GM12892 (cell line): ENCODE measurements around the gene CAV1.
"Not testable (repeated sequence)": the region's sequence is repeated elsewhere in the genome, so short reads cannot be mapped to it uniquely, and the experiment has no call there.

ENCODE experiments used
- DNase-seq: peaks from one replicate; pipeline ENCODE4 v3.0.0; 2011; ENCODE audit not compliant: insufficient read length
- FAIRE-seq: peaks from 2 replicates; lab custom pipeline; 2011; peaks lifted over from hg19 to GRCh38; lab: Jason Lieb, UNC
- POLR2A ChIP-seq: IDR thresholded peaks from 2 replicates; pipeline ENCODE4 v1.6.1; 2011; ENCODE audit warnings: low read depth, low read length, control low read depth
- POLR2AphosphoS5 ChIP-seq: IDR thresholded peaks from 2 replicates; pipeline ENCODE4 v1.6.1; 2011; ENCODE audit warnings: low read depth, low read length, control low read depth
- TAF1 ChIP-seq: IDR thresholded peaks from 2 replicates; pipeline ENCODE4 v1.6.1; 2011; ENCODE audit warnings: low read depth, mild to moderate bottlenecking, control low read depth, low read length, borderline replicate concordance

Gene CAV1

DNA sequence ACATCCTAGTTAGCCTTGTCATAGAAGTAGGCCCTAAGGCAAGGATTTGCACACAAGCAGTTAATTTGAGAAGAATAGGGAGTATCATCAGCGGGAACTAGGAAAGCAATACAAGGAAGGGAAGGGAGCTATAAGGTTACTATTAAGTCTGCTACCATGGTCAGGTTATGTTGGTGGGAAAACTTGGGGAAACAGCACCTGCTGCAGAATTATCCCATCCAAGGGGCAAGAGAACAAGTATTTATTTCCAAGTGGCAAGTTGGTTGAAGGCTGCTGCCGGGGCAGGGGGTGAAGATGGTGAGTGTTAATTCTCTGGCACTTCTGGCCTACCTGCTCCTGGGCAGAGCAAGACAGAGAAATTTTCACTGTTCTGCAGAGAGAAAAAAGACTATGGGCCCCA is 55.0 kb downstream of the CAV1 start:
- DNase-seq (no peak), FAIRE-seq (no peak)
- TF ChIP-seq POLR2AphosphoS5 (no peak), POLR2A (no peak), TAF1 (no peak)

DNA sequence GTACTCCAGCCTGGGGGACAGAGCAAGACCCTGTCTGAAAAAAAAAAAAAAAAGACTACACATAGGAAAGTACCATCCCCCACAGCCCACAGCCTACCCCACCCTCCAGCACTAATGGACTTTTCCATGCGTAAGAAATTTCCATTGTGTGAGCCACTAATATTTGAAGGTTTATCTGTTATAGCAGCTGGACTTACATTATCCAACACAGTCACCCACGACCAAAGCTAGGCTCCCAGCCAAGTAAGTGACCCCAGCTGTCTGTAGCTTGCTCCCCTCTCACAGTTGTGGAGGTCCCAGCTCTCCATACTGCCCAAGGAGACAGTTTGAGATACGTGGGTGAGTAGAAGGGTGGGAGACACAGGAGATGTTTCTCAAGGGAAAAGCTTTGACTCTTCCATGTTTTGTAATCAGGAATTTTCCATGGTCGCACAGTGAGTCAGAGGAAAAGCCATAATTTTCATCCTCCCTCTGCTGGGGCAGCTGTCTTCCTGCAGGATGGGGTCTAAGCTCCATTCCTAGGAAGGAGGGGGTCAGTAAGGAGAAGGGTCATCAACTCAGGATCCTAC is 57.4 kb downstream of the CAV1 start:
- no peak for FAIRE-seq
- no peak for TF ChIP-seq POLR2A
- TF ChIP-seq POLR2AphosphoS5, result no peak
- TF ChIP-seq TAF1, result no peak
- DNase-seq, result no peak

DNA sequence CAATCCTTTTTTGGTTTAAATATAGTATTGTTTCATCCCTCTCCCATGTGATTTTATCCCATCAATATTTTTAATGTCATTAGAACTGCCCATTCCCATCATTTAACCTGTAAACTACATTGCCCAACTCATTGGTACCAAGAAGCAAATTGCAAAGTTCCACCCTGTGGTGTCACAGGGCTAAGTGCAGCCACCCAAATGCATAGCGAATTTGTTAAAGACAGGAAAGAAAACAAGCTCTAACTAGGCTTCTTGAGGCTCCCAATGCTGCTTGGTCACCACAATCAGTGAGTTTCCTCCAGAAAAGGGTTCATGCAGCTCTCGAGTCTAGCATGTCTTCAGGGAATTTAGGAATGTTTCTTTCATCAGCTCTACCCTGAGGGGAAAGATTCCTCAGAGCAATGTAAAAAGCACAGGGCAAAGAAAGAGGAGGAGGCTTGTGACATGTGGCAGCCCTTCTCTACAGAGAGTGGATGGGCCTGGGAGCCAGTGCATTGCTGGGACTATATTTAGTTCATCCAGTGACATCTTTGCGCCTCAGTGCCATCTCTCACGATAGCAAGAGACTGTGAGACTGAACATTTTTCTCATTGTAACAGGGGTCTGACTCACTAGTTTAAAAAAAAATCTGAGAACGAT is 58.1 kb downstream of the CAV1 start:
- DNase-seq, result no peak
- no peak for TF ChIP-seq POLR2A
- TF ChIP-seq TAF1, result no peak
- TF ChIP-seq POLR2AphosphoS5, result no peak
- FAIRE-seq, result no peak

DNA sequence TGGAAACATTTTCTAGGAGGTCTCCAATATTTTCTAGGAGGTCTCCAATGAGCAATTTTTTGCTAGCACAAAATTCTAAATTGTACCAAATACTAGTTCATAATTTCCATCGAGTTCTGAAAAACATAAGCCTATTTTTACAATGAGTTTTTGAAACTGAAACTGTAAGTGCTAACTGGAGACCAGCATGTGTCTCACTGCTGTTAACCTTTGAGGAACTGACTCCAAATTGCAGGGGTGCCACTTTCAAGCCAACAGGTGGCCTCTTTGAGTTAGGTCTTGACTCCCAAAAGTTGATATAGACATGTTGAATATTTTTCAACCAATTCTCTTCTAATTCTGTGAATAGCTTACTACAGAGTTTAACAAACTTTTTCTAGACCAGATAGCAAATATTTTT is 58.8 kb downstream of the CAV1 start:
- no peak for TF ChIP-seq POLR2A
- TF ChIP-seq POLR2AphosphoS5, result no peak
- TF ChIP-seq TAF1, result no peak
- peak; percentile 63 for FAIRE-seq
- peak; percentile 7 for DNase-seq

DNA sequence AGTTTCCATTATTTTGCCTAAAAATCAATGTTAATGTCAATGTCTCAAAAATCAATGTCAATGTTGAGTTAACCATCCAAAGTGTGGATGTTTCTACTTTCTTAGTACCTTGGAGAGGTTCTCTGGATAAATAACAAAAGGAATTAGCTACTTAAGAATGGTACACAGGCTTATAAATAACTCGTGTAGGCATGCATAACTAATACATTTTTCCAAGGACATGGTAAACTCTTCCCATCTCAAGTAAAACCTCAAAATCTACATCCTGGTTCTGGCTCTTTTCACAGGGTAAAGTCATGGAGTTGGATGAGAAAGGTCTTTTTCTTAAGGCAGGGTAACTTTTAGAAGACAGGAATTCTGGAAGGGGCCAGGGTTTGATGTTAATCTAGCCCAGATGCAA is 59.9 kb downstream of the CAV1 start:
- DNase-seq, result no peak
- FAIRE-seq, result no peak
- no peak for TF ChIP-seq POLR2AphosphoS5
- TF ChIP-seq POLR2A, result no peak
- no peak for TF ChIP-seq TAF1

DNA sequence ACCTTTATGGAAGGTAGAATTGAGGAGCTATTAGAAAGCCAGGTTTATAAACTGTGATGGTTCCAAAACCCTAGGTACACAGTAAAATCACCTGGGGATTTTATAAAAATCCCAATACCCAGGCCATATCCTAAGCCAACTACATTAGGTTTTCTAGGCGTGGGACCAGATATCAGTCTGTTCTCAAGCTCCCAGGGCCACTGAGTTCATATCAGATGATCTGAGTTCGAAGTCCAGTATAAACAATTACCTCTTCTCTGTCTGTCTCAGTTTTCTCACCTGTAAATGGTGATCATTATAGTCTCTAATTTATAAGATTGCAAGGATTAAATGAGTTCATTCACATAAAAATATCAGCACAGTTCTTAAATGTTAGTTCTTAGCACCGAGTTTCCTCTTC is 60.6 kb downstream of the CAV1 start:
- no peak for FAIRE-seq
- DNase-seq, result no peak
- TF ChIP-seq POLR2AphosphoS5 (no peak), TAF1 (no peak), POLR2A (no peak)

DNA sequence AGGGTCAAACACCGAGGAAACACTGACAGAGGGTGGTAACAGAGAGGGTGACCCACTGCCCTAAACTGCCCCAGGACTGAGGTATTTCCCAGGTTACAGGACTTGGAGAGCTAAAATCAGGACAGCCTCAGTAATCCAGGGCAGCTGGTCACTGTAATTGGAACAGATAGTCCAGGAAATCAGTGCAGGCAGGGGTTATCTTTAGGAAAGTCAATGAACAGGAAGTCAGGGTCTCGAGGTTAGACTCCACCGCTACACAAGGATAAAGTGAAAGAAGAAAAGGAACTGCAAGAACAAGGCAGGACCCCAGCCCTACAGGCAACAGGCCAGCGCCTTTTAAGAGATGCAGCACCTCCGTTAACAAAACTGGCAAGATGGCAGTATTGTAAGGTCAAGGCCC is 61.1 kb downstream of the CAV1 start:
- TF ChIP-seq POLR2A (no peak), POLR2AphosphoS5 (no peak), TAF1 (no peak)
- DNase-seq (no peak), FAIRE-seq (no peak)

DNA sequence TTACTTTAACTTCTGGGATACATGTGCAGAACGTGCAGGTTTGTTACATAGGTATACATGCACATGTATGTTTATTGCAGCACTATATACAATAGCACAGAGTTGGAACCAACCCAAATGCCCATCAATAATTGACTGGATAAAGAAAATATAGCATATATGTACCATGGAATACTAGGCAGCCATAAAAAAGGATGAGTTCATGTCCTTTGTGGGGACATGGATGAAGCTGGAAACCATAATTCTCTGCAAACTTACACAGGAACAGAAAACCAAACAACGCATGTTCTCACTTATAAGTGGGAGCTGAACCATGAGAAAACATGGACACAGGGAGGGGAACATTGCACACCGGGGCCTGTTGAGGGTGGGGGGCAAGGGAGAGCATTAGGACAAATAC is 62.4 kb downstream of the CAV1 start:
- not testable (repeated sequence) for FAIRE-seq, DNase-seq

DNA sequence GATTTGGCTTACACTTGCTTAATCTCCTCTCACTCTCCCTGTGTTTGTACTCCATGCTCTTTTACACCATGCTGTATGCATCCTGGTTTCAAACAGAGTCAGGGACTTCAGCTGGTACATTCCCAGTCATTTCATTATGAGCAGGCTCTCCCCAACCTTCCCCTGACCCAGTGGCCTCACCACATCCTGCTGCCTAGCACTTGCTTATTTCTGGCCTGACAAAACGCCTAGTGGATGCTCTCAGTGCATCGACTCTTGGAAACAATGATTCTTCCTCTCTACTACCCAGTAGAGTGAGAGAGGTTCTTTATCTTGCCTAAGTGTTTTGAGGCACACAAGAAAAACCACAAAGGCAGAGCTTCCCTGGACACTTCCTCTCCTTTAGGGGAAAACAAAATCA is 63.4 kb downstream of the CAV1 start:
- DNase-seq (no peak), FAIRE-seq (peak; percentile 54)
- TF ChIP-seq POLR2A, result no peak
- no peak for TF ChIP-seq POLR2AphosphoS5
- TF ChIP-seq TAF1, result no peak

DNA sequence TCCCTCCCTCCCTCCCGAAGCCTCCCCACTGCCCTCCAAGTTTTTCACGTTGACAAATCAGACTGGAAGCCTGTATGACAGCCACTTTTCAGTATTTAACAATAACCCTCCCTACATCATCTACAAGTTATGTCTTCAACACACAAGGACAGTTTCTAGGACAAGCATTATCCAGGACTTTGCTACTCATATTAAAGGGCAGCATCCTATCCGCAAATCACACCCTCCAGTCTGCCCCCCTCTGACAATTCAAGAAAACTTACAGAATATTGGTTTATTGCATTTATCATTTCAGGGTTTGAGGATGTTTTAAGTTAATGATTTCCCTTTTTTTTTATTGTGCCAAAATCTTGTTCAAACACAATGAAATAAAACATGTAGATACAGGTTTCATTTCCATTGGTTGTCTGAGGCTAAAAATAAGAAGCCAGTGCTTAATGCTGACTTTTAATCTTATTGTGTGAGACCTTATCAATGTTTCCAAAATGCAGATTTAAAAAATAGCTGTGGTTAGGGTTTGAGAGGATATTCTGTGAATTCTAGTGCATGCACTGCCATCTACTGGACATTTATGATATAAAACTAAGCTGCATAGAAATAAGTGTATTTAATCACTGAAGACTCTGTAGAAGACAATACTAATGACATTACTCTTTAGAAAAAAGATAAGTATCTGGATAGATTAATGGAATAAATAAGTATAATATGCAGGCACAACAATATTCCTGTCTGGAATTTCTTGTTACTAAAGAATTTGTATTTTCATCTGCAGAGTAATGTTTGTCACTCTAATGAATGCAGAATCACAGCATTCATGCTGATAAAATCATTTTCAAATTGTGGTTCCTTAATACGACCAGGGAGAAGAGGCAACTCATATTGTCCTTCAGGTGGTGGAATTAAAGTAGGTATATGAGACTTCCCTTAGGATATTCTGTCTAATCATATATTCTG is 64.1 kb downstream of the CAV1 start:
- TF ChIP-seq TAF1 (no peak), POLR2AphosphoS5 (no peak), POLR2A (no peak)
- no peak for DNase-seq
- peak; percentile 58 for FAIRE-seq

DNA sequence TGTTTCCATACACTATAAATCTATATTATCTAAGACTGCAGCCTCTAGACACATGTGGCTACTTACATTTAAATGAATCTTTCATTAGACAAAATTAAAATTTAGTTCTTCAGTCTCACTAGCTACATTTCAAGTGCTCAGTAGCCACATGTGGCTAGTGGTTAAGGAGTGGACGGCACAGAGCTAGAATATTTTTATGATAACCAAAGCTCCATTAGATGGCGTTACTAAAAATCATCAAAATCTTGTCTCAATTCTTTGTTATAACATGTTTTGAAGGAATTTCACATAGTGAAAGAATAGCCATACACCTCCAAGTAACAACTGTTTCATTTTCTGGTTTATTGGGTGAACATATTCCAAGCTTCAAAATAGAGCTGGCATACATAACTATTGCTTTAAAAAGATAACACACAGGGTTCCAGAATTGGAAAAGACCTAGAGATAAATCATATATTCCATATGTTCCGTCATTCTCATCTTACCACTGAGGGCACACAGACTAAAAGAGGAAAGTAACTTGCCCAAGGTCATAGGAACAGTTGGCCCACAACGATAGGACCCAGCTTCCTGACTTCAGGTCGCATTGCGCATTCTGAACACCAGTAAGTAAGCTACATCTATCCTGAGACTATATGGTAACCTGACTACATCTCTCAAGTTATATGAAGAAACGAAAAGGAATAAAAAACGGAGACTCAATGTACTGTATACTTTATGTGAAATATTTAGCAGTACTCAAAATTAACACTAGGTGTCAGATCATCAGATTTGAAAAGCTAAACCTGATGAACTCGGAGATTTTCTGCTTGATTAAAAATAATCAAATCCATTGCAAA is 66.6 kb downstream of the CAV1 start:
- DNase-seq, result no peak
- TF ChIP-seq TAF1, result no peak
- FAIRE-seq, result no peak

DNA sequence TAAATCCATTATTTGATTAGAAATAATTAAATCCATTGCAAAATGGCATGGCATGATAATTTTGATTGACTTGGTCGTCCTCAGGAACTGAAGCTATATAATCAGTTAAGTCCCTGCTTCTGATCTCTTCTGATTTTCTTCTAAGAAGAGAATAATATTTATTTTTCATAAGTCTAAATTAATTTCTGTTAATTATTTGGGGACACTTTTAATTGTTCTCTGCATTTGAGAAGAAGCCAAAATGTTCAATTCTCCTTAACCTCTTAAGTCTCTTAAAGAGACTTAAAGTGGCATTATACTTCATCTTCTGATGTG is 67.2 kb downstream of the CAV1 start:
- DNase-seq, result no peak
- no peak for FAIRE-seq
- no peak for TF ChIP-seq TAF1
- no peak for TF ChIP-seq POLR2AphosphoS5
- no peak for TF ChIP-seq POLR2A
